ENCODE data around the gene ZFYVE28. TPM values are rescaled to one million over a fixed set of nuclear protein-coding genes. Genes with fewer than 3 reads are reported as not detected.

Gene ZFYVE28
- polyA plus RNA-seq, 1 of the 3 experiments (the other 2 are of a cell fraction): 3.2 TPM

- DNase-seq: no peak
- Histone ChIP-seq H3K9ac (no peak overlapping the region), H3K4me1 (ENCODE audit: control insufficient read depth in 1 of 2, insufficient read depth in 2 of 2, low read depth in 1 of 2, low read length in 1 of 2) (peaks cover 6 to 11% of the 10 kb centered on the region in 2 experiments; a peak in 1 of 4 replicates), H3K79me2 (ENCODE audit: insufficient read depth) (no peaks in the 10 kb centered on the region), H3F3A (replicated peaks; ENCODE audit: insufficient read depth) (no peaks in the 10 kb centered on the region), H4K20me1 (ENCODE audit: insufficient read depth) (no peaks in the 10 kb centered on the region), H3K27me3 (ENCODE audit: insufficient read depth) (no peaks in the 10 kb centered on the region), H3K9me3 (no peaks in the 10 kb centered on the region), H3K4me2 (no peak overlapping the region), H2AFZ (ENCODE audit: low read depth) (no peak overlapping the region), H3K36me3 (replicated peaks in 1 of 2; ENCODE audit: control insufficient read depth in 1 of 2, insufficient read depth in 2 of 2, low read length in 1 of 2) (no peaks in the 10 kb centered on the region), H3K9me2 (no peaks in the 10 kb centered on the region), H3K27ac (ENCODE audit: low read depth in 2 of 2, low read length in 1 of 2) (no peak overlapping the region), H3K4me3 (ENCODE audit: low read depth in 2 of 2, low read length in 1 of 2) (no peak overlapping the region)
- 91% methylated on average over 23 of the region's 30 CpGs for WGBS (ENCODE audit: low lambda C conversion rate)
- ChIA-PET POLR2A (interaction anchor here (1.0 kb wide), 2 partner anchors 32 to 195 kb away, joined by 4 to 5 read pairs; partner anchors contain the start of genes HAUS3, POLN and RNF4), CTCF (interaction anchor here (0.7 to 3.3 kb wide), 18 partner anchors 9 to 221 kb away, joined by 3 to 19 read pairs (median 4); partner anchors contain the start of genes HAUS3 and POLN)
- TF ChIP-seq POLR2AphosphoS5 (IDR thresholded peaks at IDR 0.05; ENCODE audit: low read depth, low read length): no peak
- no peak for TF ChIP-seq EP300 (IDR thresholded peaks at IDR 0.05; ENCODE audit: borderline replicate concordance in 1 of 2, low read depth in 1 of 2, low read length in 1 of 2)
- TF ChIP-seq REST (IDR thresholded peaks at IDR 0.05; ENCODE audit: low read depth, low read length): no peak
- no peak for TF ChIP-seq MEF2A (IDR thresholded peaks at IDR 0.05; ENCODE audit: borderline replicate concordance, low read depth)
- TF ChIP-seq GABPA (IDR thresholded peaks at IDR 0.05; ENCODE audit: low read depth): no peak
- TF ChIP-seq FOXJ3 (CRISPR knock-in tag; IDR thresholded peaks at IDR 0.05): no peak
- no peak for TF ChIP-seq ELF1 (IDR thresholded peaks at IDR 0.05)
- no peak for TF ChIP-seq RXRA (IDR thresholded peaks at IDR 0.05; ENCODE audit: borderline replicate concordance, low read depth)
- no peak for TF ChIP-seq NRF1 (IDR thresholded peaks at IDR 0.05; ENCODE audit: low read depth, low read length)
- TF ChIP-seq TEAD4 (IDR thresholded peaks at IDR 0.05; ENCODE audit: borderline replicate concordance, insufficient read depth): no peak
- TF ChIP-seq MXI1 (IDR thresholded peaks at IDR 0.05; ENCODE audit: low read depth, low read length): no peak
These were observed 18.5 kb upstream of the ZFYVE28 start for GRCh38 chr4:2436761-2437474.

GRCh38 chr4:2436301-2436700, 17.9 kb upstream of the ZFYVE28 start:
- H3K4me2 ChIP-seq: no peak overlapping the region
- no peaks in the 10 kb centered on the region for H3K9me2 ChIP-seq
- no peaks in the 10 kb centered on the region for H3K27me3 ChIP-seq (ENCODE audit: insufficient read depth)
- H3K79me2 ChIP-seq (ENCODE audit: insufficient read depth): no peaks in the 10 kb centered on the region
- H3K4me3 ChIP-seq (ENCODE audit: low read depth in 2 of 2, low read length in 1 of 2): no peak overlapping the region
- peaks cover 6 to 11% of the 10 kb centered on the region in 2 experiments; a peak in 1 of 4 replicates for H3K4me1 ChIP-seq (ENCODE audit: control insufficient read depth in 1 of 2, insufficient read depth in 2 of 2, low read depth in 1 of 2, low read length in 1 of 2)
- TF ChIP-seq MXI1 (IDR thresholded peaks at IDR 0.05; ENCODE audit: low read depth, low read length) (peak; percentile 53; the same call in 1 of the 2 replicates), SMC3 (IDR thresholded peaks at IDR 0.05; ENCODE audit: low read depth, low read length) (peak; percentile 45; the same call in 1 of the 2 replicates), RCOR1 (IDR thresholded peaks at IDR 0.05; ENCODE audit: low read length) (peak; percentile 45; the same call in 1 of the 2 replicates), CTCF (IDR thresholded peaks at IDR 0.05) (peak; percentile 51), MAX (IDR thresholded peaks at IDR 0.05; ENCODE audit: low read depth) (no peak), RAD21 (IDR thresholded peaks at IDR 0.05; ENCODE audit: low read length) (peak; percentile 76), CHD2 (IDR thresholded peaks at IDR 0.05; ENCODE audit: low read length, partially characterized antibody) (peak; percentile 25), TAF1 (IDR thresholded peaks at IDR 0.05; ENCODE audit: borderline replicate concordance, low read depth, low read length) (no peak), PBX3 (IDR thresholded peaks at IDR 0.05) (no peak)
- 30% methylated on average over 10 of the region's 10 CpGs for WGBS (ENCODE audit: low lambda C conversion rate)
- no peak overlapping the region for H3K27ac ChIP-seq (ENCODE audit: low read depth in 2 of 2, low read length in 1 of 2)
- peak; percentile 86 for DNase-seq
- ChIA-PET POLR2A (interaction anchor here (1.0 kb wide), 2 partner anchors 33 to 194 kb away, joined by 4 to 5 read pairs; partner anchors contain the start of genes HAUS3, POLN and RNF4), CTCF (interaction anchor here (0.7 to 3.3 kb wide), 21 partner anchors 8 to 220 kb away, joined by 3 to 19 read pairs (median 4); partner anchors contain the start of genes CFAP99, HAUS3 and POLN)
- no peaks in the 10 kb centered on the region for H3K9me3 ChIP-seq
- no peak overlapping the region for H2AFZ ChIP-seq (ENCODE audit: low read depth)
- H3F3A ChIP-seq (replicated peaks; ENCODE audit: insufficient read depth): no peaks in the 10 kb centered on the region
- no peak overlapping the region for H3K9ac ChIP-seq
- no peaks in the 10 kb centered on the region for H4K20me1 ChIP-seq (ENCODE audit: insufficient read depth)
- no peaks in the 10 kb centered on the region for H3K36me3 ChIP-seq (replicated peaks in 1 of 2; ENCODE audit: control insufficient read depth in 1 of 2, insufficient read depth in 2 of 2, low read length in 1 of 2)

Data from SK-N-SH (cell line).